GM19467 (cell line): ENCODE measurements around the gene OR2L8.
A peak's percentile ranks its signal among the peaks of the same experiment; 100 is the strongest.

Source experiments
- ATAC-seq: cut with Tn5 transposase; IDR thresholded peaks from one replicate; pipeline ENCODE4 v1.9.1; 2021; ENCODE audit warnings: mild to moderate bottlenecking, moderate library complexity; ENCODE audit not compliant: unreplicated experiment

OR2L8 gene

DNA sequence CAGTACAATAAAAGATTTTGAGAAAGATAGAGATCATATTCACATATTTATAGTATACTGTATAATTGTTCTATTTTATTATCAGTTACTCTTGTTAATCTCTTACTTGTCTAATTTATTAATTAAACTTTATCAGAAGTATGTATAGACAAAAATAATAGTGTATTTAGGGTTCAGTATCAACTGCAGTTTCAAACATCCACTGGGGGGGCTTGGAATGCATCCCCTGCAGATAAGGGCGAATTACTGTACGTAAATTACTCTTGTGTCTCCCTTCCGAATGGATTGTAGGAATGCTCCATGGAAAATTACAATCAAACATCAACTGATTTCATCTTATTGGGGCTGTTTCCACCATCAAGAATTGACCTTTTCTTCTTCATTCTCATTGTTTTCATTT lies at the start of gene OR2L8:
Gene OR2L8 (plus strand): TSS at position 301 of the 400 bp plus-strand sequence. CDS start 0 bp downstream, at position 301.
- ATAC-seq: no peak

GRCh38 chr1:247904122-247904521 lies 44.5 kb upstream of the OR2L8 start:
- ATAC-seq: no peak

- no peak for ATAC-seq
These were observed 43.5 kb upstream of the OR2L8 start for GRCh38 chr1:247905181-247905580.

DNA sequence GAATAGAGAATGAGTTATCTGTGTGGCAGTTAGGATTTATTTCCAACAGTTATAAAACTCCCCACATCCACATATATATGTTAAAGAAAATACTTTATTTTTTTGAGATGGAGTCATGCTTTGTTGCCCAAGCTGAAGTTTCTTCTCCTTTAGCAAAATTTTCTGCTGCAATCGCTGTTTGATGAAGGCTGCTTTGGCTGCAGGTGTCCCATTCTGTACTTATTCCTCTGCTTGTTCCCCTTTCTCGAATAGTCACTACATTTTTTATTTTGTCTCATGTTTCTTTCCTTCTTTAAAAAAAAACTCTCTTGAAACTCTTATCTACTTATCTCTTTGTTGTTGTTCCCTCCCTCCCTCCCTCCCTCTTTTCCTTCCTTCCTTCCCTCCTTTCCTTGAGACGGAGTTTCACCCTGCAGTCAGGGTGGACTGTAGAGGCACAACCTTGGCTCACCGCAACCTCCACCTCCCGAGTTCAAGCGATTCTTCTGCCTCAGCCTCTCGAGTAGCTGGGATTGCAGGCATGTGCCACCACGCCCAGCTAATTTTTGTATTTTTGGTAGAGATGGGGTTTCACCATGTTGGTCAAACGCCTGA lies 42.7 kb upstream of the OR2L8 start:
- ATAC-seq: no peak

- ATAC-seq: no peak
These were observed 42.1 kb upstream of the OR2L8 start for GRCh38 chr1:247906504-247907047.

GRCh38 chr1:247908766-247909165 lies 39.9 kb upstream of the OR2L8 start:
- no peak for ATAC-seq

DNA sequence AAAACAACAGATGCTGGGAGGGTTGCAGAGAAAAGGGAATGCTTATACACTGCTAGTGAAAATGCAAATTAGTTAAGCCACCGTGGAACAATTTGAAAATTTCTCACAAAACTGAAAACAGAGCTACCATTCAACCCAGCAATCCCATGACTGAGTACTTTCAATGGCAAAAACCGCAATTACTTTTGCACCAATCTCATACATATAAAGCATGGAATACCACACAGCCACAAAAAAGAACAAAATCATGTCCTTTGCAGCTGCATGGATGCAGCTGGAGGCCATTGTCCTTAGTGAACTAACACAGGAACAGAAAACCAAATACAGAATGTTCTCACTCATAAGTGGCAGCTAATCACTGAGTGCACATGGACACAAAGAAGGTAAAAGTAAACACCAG lies 34.9 kb upstream of the OR2L8 start:
- no peak for ATAC-seq

GRCh38 chr1:247914941-247915662 lies 33.6 kb upstream of the OR2L8 start:
- no peak for ATAC-seq

DNA sequence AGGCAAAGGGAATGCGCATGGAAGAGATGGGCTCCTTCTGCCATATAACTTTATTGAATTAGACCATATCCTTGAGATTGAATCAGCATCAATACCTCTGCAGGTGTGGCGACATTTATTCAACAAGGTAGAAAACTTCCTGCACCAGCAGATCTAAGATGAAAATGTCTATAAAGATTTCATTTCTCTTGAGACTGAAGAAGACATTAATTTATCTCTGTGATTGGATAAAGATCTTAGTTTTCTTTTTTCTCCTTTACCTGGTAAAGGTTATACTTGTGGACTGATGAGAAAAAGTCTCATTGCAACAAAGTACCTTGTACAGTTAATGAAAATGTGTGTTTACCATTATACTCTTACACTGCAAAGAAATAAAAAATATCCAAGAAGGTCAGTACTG lies 28.7 kb upstream of the OR2L8 start, which contains the start of gene OR2T8:
Gene OR2T8 (plus strand): TSS at position 301 of the 400 bp plus-strand sequence. CDS start 766 bp downstream, outside the sequence.
- no peak for ATAC-seq

GRCh38 chr1:247923941-247924340 lies 24.7 kb upstream of the OR2L8 start:
- ATAC-seq: no peak

DNA sequence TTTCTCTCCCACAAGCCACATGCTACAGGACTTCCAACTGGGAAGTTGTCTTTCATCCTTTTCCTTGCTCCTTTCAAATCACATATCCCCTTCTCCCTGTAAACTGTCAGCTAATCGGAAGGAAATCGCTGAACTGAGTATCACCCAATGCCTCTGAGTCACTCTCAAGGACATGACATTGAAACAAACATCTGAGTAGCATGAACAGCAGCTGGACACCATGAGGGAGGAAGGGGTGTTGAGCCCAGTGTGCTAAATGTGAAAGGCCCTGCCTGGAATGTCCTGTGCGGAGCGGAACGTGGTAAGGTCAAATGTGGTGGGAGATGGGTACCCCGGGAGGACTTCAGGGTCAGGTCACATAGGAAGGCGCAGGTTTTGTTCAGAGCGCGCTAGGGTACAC lies 23.8 kb upstream of the OR2L8 start, which contains the start of gene OR2AJ1:
Gene OR2AJ1 (plus strand): TSS at position 22 of the 400 bp plus-strand sequence. CDS start 8,880 bp downstream, outside the sequence.
- no peak for ATAC-seq

GRCh38 chr1:247933989-247934388 lies 14.7 kb upstream of the OR2L8 start:
- no peak for ATAC-seq

- no peak for ATAC-seq
These were observed 12.9 kb upstream of the OR2L8 start for GRCh38 chr1:247935781-247936180.

DNA sequence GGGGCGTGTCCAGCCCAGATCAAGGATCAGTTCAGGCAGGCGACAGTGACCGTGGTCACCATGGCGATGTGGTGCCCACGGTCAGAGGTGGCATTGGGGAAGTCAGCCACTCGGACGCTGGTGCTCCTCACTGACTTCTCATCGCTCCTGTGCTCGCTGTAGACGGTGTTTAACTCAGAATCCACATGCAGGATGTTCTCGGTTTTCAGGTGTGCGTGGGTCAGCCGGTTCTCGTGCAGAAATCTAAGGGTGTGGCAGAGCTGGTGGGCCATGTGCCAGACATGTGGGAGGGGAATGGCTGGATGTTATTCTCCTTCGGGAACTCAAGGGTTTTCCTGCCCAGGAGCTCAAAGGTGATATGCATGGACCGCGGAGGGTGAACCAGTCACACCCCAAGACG lies 12.2 kb upstream of the OR2L8 start:
- no peak for ATAC-seq

DNA sequence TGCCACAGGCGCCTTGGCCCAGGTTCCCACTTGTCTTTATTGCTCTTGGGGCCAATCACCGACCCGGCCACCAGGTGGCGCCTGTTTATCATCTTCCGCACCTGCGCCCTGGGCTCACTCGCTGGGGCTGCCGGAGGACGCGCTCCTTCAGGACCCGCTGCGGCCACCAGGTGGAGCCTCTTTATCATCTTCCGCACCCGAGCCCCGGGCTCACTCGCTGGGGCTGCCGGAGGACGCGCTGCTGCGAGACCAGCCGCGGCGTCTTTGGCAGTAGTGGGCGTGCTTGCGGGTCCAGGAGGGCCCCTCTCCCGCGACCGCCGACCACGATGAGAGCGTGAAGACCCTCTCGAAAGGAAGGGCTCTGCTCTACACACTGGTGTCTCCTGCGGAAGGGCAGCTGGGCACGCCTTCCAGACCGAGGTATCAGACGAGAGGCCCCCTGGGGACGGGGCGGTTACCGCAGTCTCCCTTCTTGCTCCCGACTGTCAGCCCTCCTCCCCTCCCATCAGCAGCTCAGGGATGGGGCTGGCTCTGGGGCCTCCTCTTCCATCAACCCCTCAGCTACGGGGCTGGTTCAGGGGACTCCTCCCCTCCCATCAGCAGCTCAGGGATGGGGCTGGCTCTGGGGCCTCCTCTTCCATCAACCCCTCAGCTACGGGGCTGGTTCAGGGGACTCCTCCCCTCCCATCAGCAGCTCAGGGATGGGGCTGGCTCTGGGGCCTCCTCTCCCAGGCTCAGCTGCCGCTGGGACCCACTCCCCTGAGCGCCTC lies 11.5 kb upstream of the OR2L8 start:
- ATAC-seq: peak; percentile 100

GRCh38 chr1:247942624-247943023 lies 6.0 kb upstream of the OR2L8 start:
- ATAC-seq: no peak

DNA sequence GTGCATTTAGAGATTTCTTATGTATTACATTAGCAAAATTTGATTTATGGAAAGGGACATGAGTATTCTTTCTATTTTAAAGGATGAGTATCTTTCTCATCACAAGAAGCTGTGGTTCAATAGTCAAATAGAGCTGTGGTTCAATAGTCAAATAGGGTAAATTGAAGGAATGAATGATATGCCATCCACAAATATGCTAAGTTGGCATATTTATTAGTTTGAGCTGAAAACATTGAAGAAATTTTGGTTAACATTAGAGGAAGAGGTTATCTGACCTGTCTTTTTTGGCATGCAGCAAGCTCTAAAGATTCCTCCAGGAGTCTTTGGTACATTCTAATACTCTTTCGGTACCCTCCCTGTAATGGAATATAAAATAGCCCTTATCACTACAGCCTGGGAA lies 4.8 kb downstream of the OR2L8 start:
- ATAC-seq: no peak

DNA sequence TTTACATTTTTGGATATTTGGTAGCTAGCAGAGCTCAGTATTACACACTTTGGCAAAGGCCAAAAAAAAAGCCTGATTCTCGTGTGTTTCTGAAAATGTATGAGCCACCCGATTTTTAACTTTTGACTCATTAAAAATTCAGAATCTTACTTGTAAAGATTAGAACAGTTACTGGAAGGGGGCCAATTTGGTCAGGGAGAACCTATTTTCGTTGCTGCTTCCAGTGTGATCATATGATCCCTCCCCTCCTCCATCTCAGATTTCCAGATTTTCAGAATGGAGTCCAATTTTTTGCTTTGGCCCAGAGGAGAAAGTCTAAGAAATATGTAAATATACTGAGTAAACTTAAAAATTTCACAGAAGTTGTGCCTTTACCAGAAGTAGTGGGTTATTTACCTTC lies 13.1 kb downstream of the OR2L8 start:
- no peak for ATAC-seq

- ATAC-seq: no peak
These were observed 14.4 kb downstream of the OR2L8 start for GRCh38 chr1:247962911-247963588.

DNA sequence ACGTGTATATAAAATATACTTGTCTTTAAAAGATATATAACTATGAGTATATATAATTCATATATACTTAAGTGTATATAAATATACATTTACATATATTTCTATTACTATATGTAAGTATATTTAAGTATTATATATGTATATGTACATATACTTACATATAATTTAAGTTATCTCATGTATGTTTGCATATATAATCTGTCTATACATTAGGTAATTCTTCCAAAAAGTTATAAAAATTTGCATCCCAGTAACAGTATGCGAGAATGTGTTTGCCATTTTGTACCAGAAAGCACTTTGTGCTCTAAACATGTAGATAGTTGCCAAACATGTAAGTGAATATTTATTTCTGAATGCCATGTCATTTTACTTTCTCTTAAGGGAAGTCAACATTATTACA lies 16.3 kb downstream of the OR2L8 start, which contains the start of gene OR2AK2:
Gene OR2AK2 (plus strand): TSS at position 301 of the 400 bp plus-strand sequence. CDS start 144 bp downstream, outside the sequence.
- no peak for ATAC-seq
